NCI-H2171 (cell line): ENCODE data around the gene MFGE8.
"Not testable (repeated sequence)": the region's sequence is repeated elsewhere in the genome, so short reads cannot be mapped to it uniquely, and the experiment has no call there.

Experiments used
- DNase-seq: peaks from one replicate; lab custom pipeline; 2025; lab: John Stamatoyannopoulos, UW

The MFGE8 gene, protein sequence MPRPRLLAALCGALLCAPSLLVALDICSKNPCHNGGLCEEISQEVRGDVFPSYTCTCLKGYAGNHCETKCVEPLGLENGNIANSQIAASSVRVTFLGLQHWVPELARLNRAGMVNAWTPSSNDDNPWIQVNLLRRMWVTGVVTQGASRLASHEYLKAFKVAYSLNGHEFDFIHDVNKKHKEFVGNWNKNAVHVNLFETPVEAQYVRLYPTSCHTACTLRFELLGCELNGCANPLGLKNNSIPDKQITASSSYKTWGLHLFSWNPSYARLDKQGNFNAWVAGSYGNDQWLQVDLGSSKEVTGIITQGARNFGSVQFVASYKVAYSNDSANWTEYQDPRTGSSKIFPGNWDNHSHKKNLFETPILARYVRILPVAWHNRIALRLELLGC

DNA sequence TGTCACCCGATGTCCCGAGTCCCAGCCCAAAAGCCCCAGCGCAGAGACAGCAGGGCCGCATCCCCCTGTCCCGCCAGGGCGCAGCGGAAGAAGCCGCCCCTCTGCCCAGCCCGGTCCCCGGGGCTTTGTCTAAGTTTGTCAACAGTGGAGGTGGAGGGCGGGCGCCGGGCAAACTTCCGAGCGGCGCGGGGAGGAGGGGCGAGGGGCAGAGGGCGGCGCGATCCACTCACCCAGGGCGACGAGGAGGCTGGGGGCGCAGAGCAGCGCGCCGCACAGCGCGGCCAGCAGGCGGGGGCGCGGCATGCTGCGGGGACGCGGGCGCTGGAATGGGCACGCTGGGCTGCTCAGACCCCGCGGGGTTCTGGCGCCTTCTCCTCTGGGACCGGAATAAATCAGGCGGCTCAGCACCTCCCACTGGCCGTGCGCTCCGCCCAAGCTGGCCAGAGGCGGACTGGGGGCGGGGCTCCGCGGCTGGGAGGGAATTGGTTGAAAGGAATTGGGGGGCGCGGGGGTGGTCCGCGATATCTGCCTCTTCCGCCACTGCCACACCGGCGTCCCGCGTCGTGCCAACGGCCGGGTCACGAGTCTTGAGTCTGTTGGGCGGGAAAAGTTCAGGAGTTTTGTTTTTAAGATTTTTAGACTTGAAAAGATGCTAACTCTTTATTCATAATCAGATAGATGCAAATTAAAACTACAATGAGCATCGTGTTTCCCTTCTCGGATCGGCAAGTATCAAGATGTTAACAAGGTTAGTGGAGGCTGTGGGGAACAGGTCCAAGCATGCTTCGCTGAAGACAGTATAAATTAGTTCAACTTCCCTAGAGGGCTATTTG, at the start of gene MFGE8:
MFGE8 (minus strand) TSS at position 363 of the 833 bp plus-strand sequence; CDS start at position 303, 60 bp downstream.
- peak; percentile 80 for DNase-seq

DNA sequence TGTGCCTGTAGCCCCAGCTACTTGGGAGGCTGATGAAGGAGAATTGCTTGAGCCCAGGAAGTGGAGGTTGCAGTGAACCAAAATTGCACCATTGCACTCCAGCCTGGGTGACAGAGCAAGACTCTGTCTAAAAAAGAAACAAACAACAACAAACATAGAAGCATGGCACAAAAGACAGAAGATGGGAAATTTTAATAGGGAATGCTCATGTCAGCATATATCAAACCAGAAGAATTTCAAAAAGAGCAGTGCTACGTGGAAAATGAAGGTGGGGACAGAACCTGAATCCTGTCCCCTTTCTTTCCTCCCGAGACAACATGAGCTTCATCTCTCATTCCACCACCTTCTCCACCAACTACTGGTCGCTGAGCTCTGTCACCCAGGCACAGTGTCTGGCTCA, 46.3 kb upstream of the MFGE8 start:
- no peak for DNase-seq

DNA sequence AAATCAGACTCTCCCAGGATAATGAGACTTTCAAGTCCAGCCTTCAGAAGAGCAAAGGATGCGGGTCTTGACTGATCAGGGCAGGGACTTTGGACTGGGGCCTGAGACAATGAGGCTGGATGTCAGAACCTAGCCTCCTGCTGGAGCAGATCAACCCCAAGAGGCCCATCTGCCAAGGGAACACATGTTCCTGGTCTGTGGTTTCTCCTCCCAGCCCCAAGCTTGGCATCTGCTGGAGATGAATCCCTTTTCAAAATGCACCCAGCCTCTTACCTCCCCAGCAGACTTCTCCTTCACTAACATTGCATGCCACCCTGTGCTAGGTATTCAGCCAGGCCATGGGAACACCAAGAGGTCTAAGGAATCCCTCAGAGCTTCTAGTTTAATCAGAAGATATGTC, 43.7 kb upstream of the MFGE8 start:
- DNase-seq, result no peak

DNA sequence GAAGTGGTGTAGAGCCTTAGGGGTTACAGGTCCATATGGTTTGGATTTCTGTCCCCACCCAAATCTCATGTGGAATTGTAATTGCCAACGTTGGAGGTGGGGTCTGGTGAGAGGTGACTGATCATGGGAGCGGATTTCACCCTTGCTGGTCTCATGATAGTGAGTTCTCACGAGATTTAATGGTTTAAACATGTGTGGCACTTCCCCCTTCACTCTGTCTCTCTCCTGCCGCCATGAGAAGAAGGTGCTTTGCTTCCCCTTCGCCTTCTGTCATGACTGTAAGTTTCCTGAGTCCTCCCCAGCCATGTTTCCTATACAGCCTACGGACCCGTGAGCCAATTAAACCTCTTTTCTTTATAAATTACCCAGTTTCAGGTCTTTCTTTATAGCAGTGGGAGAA, 43.1 kb upstream of the MFGE8 start:
- no peak for DNase-seq

DNA sequence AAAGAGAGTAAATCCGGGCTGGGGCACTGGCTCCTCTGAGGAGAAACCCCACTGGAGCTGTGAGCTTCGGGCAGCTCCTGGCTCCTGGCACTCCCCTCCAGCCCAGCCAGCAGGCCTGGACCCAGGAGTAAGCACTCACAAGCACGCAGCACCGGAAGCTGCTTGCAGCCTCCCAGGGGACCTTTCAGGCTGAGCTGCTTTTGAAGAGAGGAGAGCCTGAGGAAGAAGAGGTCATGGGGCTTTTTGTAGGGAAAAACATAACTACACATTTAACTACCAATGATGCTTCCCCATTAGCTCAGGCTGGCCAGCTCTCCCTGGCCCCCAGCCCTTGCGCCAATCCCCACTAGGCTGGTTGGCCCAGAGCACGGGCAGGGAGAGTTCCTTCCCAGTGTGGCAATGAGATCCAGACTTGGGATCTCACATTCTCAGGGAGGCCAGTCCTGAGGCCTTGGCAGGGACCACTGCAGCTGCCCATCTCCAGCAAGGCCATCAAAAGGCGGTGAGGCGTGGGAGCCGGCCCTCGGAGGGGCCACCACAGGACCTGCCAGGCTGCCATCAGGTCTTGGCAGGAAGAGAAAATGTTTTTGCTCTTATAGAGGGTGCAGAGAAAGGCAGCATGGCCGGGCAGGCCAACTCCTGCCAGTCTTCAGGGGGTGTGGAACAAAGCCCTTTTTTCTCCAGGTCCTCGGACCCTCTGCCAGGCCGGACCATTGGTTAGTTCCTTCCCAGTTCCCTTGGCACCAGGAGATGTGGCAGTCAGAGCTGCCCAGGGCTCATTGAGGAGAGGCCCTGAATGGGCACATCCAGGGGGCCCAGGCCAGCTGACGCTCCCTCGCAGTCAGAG, 41.5 kb upstream of the MFGE8 start:
- peak; percentile 1 for DNase-seq

DNA sequence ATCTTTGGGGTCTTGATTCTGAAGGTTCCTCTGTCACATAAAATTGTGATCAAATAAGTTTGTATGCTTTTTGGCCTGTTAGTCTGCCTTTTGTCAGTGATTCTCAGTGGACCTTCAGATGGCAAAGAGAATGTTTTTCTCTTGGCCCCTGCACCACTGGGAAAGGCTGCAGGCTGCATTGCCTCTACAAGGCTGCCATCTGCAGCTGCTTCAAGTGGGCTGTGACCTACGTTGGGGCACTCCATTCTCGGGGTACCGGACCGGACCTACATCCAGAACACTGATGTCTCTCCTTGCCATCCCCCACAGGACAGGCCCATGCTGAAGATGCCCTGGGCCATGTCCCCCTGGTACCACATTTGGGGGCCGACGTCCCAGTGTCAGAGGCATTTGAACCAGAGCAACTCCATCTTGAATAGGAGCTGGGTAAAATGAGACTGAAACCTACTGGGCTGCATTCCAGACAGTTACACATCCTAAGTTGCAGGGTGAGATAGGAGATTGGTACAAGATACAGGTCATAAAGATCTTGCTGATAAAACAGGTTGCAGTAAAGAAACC, 37.5 kb upstream of the MFGE8 start:
- DNase-seq, result no peak

DNA sequence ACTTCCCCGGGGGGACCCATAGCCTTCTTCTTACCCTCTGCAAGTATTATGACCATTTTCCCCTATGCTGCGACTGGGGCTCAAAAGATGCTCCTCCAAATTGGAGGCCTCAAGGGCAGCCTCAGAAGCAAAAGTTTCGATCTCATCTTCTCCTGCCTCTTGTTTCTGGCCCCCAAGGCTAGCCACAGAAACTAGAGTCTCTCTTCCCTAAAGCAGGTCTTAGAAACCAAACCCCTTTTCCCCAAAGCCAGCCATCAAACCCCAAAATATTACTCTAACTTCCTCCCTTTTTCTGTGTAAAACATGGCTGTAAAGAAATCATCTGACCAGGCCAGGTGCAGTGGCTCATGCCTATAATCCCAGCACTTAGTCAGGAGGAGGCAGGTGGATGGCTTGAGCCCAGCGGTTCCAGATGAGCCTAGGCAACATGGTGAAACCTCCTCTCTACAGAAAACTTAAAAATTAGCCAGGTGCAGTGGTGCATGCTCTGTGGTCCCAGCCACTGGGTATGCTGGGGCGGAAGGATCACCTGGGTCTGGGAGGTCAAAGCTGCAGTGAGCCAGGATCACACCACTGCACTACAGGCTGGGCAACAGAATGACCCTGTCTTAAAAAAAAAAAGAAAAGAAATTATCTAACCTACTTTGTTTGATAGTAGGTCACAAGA, 36.7 kb upstream of the MFGE8 start:
- no peak for DNase-seq

DNA sequence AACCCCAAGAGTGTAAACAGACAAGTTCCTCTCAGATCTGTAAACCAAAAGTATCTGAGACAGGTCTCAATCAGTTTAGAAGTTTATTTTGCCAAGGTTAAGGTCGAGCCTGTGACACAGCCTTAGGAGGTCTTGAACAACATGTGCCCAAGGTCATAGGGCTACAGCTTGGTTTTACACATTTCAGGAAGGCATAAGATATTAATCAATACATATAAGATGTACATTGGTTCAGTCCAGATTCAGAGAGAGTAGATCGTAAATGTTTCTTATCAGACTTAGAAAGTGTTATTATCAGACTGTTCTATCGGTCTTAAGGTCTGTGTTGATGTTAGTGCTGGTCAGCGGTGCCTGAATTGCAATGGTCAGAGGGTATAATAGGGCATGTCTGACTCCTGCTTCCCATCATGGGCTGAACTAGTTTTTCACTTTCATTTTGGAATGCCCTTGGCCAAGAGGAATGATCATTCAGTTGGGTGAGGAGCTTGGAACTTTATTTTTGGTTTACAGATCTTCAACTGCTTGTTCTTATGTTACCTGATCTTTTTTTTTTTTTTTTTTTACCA, 27.0 kb upstream of the MFGE8 start:
- DNase-seq, result no peak

DNA sequence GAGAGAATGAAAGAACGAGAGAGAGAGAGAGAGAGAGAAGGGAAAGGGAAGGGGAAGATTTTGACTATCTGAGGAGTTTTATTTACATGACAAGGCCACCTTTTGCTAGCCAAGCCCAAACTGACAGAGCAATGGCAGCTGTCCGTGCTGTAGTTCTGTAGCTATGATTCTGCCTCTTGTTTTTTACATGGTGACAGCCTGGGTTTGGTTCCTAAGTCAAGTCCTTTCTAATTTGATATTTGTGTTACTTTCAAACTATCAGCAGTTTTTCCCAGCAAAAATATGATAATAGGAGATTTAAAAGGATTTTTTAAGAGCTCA, 26.3 kb upstream of the MFGE8 start:
- DNase-seq, result no peak

DNA sequence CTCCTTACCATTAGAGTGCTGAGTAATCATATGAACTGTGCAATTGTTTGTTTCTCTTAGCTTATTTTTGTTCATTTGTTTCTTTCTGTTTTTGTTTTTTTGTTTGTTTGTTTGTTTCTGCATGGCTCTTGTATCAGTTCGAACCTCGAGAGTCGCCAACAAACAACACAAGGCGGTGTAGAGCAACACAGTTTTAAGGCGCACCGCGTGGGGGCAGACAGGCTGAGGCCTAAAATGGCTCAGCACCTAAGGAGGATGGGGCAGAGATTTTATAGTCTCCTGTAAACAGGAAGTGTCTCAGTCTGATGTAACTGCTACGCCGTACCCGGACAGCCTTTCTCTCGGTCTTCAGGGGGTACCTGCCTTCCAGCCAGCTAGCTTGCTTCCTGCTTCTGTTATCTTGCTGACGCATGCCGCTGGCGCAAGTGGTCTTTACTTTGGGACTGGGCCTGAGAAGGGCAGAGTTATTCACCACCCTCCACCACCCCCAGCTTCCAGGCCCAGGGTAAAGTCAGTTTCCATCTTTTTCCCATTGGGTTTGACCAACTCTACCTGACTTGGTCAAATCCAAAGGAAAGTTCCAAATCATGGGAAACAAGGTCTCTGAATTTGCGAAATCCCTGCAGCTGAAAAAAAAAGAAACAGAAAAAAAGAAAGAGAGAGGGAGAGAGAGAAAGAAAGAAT, 25.8 kb upstream of the MFGE8 start:
- no peak for DNase-seq

DNA sequence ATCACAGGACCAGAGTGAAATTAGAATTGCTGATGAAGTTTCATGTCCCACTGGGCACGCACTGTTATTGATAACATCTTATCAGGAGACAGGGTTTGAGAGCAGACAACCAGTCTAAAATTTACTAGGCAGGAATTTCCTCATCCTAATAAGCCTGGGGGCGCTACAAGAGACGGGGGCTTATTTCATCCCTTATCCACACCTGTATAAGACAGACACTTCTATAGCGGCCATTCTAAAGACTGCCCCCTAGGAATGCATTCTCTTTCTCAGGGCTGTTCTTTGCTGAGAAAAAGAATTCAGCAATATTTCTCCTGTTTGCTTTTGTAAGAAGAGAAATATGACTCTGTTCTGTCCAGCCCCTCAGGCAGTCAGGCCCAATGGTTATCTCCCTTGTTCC, 21.3 kb upstream of the MFGE8 start:
- not testable (repeated sequence) for DNase-seq

DNA sequence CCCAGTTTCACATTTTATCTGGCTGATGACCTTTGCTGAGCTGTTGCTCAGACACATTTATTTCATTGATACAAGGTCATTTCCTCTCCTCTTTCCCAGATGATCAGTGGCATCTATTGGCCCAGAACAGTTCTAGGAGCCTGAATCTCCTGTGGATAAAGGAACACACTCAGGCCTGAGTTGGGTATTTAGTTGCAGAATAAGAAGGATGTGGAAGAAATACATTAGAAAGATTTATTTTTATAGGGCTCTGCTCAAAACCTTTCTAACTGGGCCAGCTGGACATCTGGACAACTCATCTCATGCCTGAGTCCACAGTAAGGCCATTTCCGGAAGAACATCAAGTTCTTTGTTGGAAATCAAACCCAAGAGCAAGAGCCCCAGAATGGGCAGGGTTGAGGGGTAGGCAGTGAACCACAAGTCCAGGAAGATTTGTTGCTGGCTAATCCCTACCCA, 19.7 kb upstream of the MFGE8 start:
- no peak for DNase-seq

DNA sequence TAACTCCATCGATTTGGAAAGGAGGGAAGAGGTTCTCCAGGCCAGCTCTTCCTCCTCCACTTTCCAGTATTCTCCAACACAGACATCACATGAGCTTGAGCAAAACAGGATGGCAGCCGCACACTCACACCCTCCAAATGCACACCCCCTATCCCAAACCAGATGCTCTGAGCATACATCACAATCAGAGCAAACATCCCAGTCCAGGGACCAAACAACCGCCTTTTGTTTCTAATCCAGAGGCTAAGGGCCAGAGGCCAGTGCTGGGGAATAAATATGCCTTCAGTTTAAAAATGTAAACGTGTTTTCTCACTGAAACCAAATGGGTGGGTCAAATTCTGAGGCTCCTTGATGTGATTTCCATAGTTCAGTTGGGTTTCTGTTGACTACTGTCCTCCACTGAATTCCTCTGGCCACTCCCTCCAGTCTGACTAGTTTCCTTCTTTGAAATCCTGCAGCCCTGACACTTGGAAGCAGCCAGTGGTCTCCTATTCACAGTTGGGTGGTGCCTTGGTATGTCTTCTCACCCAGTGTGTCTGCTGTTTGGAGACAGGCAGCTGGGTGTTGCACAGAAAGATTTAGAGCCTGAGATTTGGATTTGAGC, 19.2 kb upstream of the MFGE8 start:
- DNase-seq, result no peak

DNA sequence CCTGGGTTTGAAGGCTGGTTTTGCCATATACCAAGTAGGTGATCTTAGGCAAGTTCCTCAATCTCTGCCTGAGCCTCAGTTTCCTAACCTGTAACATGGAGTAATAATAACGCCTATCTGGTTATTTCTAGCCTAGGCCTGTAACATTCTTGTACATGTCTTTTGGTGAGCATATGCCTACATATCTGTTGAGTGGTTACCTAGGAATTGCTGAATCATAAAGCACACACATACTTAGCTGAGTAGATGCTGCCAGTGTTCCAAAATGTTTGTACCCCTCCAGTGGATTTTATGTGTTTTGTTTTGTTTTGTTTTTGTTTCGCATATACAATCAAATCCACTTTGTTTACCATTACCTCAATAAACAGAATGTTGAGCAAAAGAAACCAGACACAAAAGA, 17.4 kb upstream of the MFGE8 start:
- DNase-seq, result no peak

DNA sequence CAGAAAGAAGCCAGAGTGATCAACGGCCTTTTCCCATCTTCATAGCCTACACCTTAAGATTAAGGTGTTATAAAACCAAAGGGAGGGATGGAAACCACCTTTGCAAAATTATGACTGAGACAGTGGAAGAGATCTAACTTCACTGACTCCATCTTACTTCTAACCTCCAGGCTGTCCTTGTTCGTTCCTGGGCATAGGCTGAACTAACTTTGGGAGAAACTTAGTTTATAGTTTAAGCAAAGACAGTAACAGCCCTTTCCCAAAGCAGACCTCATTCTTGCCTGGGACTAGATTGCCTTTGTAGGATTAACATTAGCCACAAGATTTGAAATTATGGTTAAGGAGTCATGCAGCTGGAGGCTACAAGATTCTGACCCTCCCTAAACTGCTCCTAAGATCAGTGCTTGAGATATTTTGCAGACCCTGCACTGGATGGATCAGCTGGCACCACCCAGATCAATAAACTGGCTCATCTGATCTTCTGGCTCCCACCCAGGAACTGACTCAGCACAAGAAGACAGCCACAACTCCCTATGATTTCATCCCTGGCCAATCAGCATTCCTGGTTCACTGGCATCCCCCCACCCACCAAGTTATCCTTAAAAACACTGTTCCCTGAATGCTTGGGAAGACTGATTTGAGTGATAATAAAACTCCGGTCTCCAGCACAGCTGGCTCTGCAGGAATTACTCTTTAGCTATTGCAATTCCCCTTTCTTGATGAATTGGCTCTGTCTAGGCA, 16.3 kb upstream of the MFGE8 start:
- not testable (repeated sequence) for DNase-seq

DNA sequence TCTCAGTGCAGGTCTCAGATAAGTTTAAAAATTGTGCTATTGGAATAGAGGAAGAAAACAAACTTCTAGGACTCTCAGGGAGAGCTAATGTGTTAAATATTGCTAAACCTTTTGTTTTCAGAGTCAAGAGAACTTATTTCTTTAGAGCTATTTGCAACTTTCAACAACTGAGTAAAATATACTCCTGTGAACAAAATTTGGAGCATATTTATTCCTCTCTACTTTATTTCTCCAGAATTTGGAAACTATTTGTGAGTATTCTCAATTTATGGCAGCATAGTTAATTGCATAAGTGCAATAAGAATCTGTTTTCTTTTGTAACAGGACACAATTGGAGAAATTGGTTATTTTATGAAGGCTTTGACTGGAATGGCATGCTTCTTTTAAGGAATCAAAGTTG, 15.0 kb upstream of the MFGE8 start:
- not testable (repeated sequence) for DNase-seq

DNA sequence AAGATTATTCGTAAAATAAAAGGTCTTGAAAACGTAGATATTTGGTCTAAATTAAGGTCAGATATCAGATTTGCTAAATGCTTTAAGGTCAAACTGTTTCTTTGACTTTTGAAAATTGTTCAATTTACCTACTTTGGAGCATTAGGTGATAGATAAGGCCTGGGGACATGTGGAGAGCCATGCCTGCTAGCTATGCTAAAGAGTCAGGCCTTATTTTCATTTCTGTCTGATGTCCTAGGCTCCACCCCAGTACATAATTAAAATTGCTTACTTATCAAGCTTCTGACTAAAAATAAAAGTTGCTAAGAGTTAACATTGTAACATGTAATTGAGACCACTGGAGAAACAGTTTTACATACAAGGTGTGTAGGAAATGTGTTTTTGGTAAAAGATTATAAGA, 12.5 kb upstream of the MFGE8 start:
- not testable (repeated sequence) for DNase-seq

DNA sequence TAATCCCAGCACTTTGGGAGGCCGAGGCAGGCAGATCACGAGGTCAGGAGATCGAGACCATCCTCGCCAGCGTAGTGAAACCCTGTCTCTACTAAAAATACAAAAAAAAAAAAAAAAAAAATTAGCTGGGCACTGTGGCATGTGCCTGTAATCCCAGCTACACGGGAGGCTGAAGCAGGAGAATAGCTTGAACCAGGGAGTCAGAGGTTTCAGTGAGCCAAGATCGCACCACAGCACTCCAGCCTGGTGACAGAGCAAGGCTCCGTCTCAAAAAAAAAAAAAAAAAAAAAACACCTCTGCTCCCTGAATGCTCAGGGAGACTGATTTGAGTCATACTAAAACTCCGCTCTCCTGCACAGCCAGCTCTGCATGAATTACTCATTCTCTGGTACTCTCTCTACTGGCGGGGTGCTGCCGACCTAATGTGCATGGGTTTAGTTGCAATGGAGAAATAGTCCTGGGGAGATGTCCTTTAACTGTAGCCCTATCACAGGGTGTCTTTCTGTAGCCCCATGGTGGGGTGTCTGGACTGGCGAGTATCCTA, 7.8 kb upstream of the MFGE8 start:
- not testable (repeated sequence) for DNase-seq
